Naive thymus-derived CD8-positive, alpha-beta T cell (primary cell): Measurements from ENCODE around the gene TSPAN18. TPM values are rescaled to one million over a fixed set of nuclear protein-coding genes. Genes with fewer than 3 reads are reported as not detected.

Experiments
- ATAC-seq, 2 donors: fragments of 150-1000 bp; cut with Tn5 transposase in 1 of 2; sonication (Bioruptor Pico), chemical (Tn5 transposase) in 1 of 2; 1 replicate in 1 of 2; 2 replicates in 1 of 2; pipeline ENCODE4 v1.10.0; 2021; ENCODE audit warnings: mild to moderate bottlenecking in 2 of 2, moderate library complexity in 2 of 2
- POLR2A ChIA-PET: fragments of 350-600 bp; sonication (Branson Sonifier 250); formaldehyde crosslinking; loops from one replicate; lab custom pipeline; 2021; ENCODE audit warnings: antibody characterized with exemption; lab: Charles Lee
- DNase-seq, 10 donors: peaks; one replicate each; pipeline versions ENCODE4 v3.0.0 to v3.0.0-alpha.2; 2020 to 2022
- H3K27ac Mint-ChIP-seq, 10 donors: one replicate each; pipeline ENCODE4 v1.8.0; 2020 to 2022; ENCODE audit warnings: mild to moderate bottlenecking in 10 of 10, mixed read lengths in 10 of 10, moderate library complexity in 4 of 10, inconsistent platforms in 1 of 10
- H3K27me3 Mint-ChIP-seq, 5 donors: one replicate each; pipeline ENCODE4 v1.8.0; 2021 to 2022; ENCODE audit warnings: mixed read lengths in 5 of 5
- H3K36me3 Mint-ChIP-seq, 3 donors: one replicate each; pipeline ENCODE4 v1.8.0; 2020 to 2022; ENCODE audit warnings: mixed read lengths in 3 of 3, mild to moderate bottlenecking in 2 of 3, inconsistent platforms in 1 of 3
- H3K4me1 Mint-ChIP-seq, 4 donors: one replicate each; pipeline ENCODE4 v1.8.0; 2021 to 2022; ENCODE audit warnings: mixed read lengths in 4 of 4
- H3K4me3 Mint-ChIP-seq, 10 donors: one replicate each; pipeline ENCODE4 v1.8.0; 2020 to 2022; ENCODE audit warnings: mild to moderate bottlenecking in 10 of 10, mixed read lengths in 10 of 10, moderate library complexity in 6 of 10, inconsistent platforms in 1 of 10
- H3K9me3 Mint-ChIP-seq, 9 donors: one replicate each; pipeline ENCODE4 v1.8.0; 2020 to 2022; ENCODE audit warnings: mixed read lengths in 9 of 9, mild to moderate bottlenecking in 3 of 9, inconsistent platforms in 1 of 9, moderate library complexity in 1 of 9
- polyA plus RNA-seq, 3 donors: library from polyadenylated mRNA; unstranded; fragments of 300-500 nt; fragmentation: Illumina TruSeq; gene quantifications; one replicate each; pipeline ENCODE4 v1.2.3, GENCODE V29; 2021
- total RNA-seq, 8 experiments: library from RNA in 2 of 8; stranded (reverse) in 2 of 8; gene quantifications; one replicate each; pipeline ENCODE4 v1.2.3 and lab custom pipeline; 2021 to 2026

TSPAN18 gene
- total and polyA plus RNA-seq, 5 experiments from 2014 or later, result 0.73 to 5.5 (median 1.5) TPM

GRCh38 chr11:44731685-44732430 lies 5.1 kb downstream of the TSPAN18 start:
- H3K9me3 Mint-ChIP-seq, result no peaks in the 10 kb centered on the region
- POLR2A ChIA-PET, result no interaction called here
- ATAC-seq (no peak), DNase-seq (no peak)
- peaks cover 7 to 23% (median 17%) of the 10 kb centered on the region in 4 donors for H3K4me1 Mint-ChIP-seq
- no peak overlapping the region for H3K27ac Mint-ChIP-seq
- peaks cover 0 to 21% (median 2%) of the 10 kb centered on the region in 5 donors for H3K27me3 Mint-ChIP-seq
- peak overlapping the region in 1 of 10 donors; percentile 62 for H3K4me3 Mint-ChIP-seq
- peaks cover 0 to 4% (median 2%) of the 10 kb centered on the region in 3 donors for H3K36me3 Mint-ChIP-seq

GRCh38 chr11:44732564-44732963 lies 5.8 kb downstream of the TSPAN18 start:
- Mint-ChIP-seq H3K4me3 (no peak overlapping the region), H3K27me3 (peaks cover 0 to 22% (median 2%) of the 10 kb centered on the region in 5 donors), H3K4me1 (peaks cover 9 to 27% (median 20%) of the 10 kb centered on the region in 4 donors), H3K36me3 (peaks cover 0 to 5% (median 2%) of the 10 kb centered on the region in 3 donors), H3K9me3 (no peaks in the 10 kb centered on the region), H3K27ac (no peak overlapping the region)
- ATAC-seq, result no peak
- no peak for DNase-seq
- POLR2A ChIA-PET, result no interaction called here

DNA sequence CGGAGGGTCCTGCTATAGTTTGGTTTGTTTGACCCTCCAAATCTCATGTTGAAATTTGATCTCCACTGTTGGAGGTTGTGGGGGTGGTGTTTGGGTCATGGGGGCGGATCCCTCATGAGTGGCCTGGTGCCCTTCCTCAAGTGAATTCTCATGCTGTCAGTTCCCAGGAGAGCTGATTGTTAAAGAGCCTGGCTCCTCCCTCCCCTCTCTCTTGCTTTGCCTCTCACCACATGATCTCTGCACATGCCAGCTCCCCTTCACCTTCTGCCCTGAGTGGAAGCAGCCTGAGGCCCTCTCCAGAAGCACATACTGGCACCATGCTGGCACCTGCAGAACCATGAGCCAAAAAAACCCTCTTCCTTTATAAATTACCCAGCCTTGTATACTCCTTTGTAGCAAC lies 7.1 kb downstream of the TSPAN18 start:
- H3K9me3 Mint-ChIP-seq, result no peaks in the 10 kb centered on the region
- peaks cover 0 to 5% (median 5%) of the 10 kb centered on the region in 3 donors for H3K36me3 Mint-ChIP-seq
- POLR2A ChIA-PET, result no interaction called here
- peak overlapping the region in 1 of 10 donors; percentile 61 for H3K27ac Mint-ChIP-seq
- H3K27me3 Mint-ChIP-seq, result peaks cover 0 to 14% (median 3%) of the 10 kb centered on the region in 5 donors
- no peak overlapping the region for H3K4me3 Mint-ChIP-seq
- H3K4me1 Mint-ChIP-seq, result peaks cover 2 to 23% (median 14%) of the 10 kb centered on the region in 4 donors
- DNase-seq (no peak), ATAC-seq (no peak)

- H3K4me1 Mint-ChIP-seq, result peaks cover 0 to 21% (median 10%) of the 10 kb centered on the region in 4 donors
- DNase-seq (no peak), ATAC-seq (no peak)
- peaks cover 0 to 5% (median 5%) of the 10 kb centered on the region in 3 donors for H3K36me3 Mint-ChIP-seq
- H3K27ac Mint-ChIP-seq, result no peak overlapping the region
- no peaks in the 10 kb centered on the region for H3K9me3 Mint-ChIP-seq
- POLR2A ChIA-PET, result no interaction called here
- H3K27me3 Mint-ChIP-seq, result peaks cover 0 to 8% (median 5%) of the 10 kb centered on the region in 5 donors
- H3K4me3 Mint-ChIP-seq, result no peak overlapping the region
Measured at GRCh38 chr11:44734843-44735381, 8.2 kb downstream of the TSPAN18 start.

DNA sequence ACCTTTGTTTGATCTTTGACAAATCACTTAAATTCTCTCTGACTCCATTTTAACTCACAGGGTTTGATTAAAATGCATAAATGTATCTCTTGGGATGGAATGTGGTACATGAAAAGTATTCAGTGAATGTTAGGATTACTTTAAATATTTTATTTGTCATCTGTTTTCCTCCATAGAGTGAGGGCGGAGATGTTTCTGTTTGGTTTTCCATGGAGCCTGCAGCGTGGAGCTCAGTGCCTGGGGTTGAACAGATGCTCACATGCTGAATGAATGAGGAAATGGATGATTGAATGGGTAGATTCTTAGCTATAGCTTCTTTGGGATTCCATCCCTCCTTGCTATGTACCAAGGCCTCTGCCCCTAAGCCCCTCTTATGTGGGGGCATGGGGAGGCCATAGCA lies 10.0 kb downstream of the TSPAN18 start:
- H3K27me3 Mint-ChIP-seq, result peaks cover 0 to 7% (median 3%) of the 10 kb centered on the region in 5 donors

GRCh38 chr11:44737245-44738085 lies 10.7 kb downstream of the TSPAN18 start:
- Mint-ChIP-seq H3K4me1 (peaks cover 0 to 16% (median 7%) of the 10 kb centered on the region in 4 donors), H3K27me3 (peaks cover 0 to 9% (median 3%) of the 10 kb centered on the region in 5 donors), H3K36me3 (peaks cover 0 to 7% (median 5%) of the 10 kb centered on the region in 3 donors), H3K4me3 (peak overlapping the region in 1 of 10 donors; percentile 9), H3K27ac (peak overlapping the region in 3 of 10 donors; percentile 41 to 78 (median 43)), H3K9me3 (no peaks in the 10 kb centered on the region)
- POLR2A ChIA-PET, result no interaction called here
- no peak for ATAC-seq
- DNase-seq, result no peak

More for the DNA sequence above, 10.0 kb downstream of the TSPAN18 start:
- H3K4me1 Mint-ChIP-seq, result peaks cover 0 to 16% (median 7%) of the 10 kb centered on the region in 4 donors
- no peak overlapping the region for H3K4me3 Mint-ChIP-seq
- POLR2A ChIA-PET, result no interaction called here
- H3K36me3 Mint-ChIP-seq, result peaks cover 0 to 5% (median 5%) of the 10 kb centered on the region in 3 donors
- H3K9me3 Mint-ChIP-seq, result no peaks in the 10 kb centered on the region
- ATAC-seq (no peak), DNase-seq (no peak)
- peak overlapping the region in 2 of 10 donors; percentile 37 to 41 for H3K27ac Mint-ChIP-seq

GRCh38 chr11:44738791-44739190 lies 12.0 kb downstream of the TSPAN18 start:
- ATAC-seq (no peak), DNase-seq (no peak)
- no peak overlapping the region for H3K27ac Mint-ChIP-seq
- H3K4me1 Mint-ChIP-seq, result peaks cover 0 to 16% (median 8%) of the 10 kb centered on the region in 4 donors
- peaks cover 0 to 10% (median 3%) of the 10 kb centered on the region in 5 donors for H3K27me3 Mint-ChIP-seq
- no peaks in the 10 kb centered on the region for H3K9me3 Mint-ChIP-seq
- POLR2A ChIA-PET, result no interaction called here
- peaks cover 0 to 7% (median 5%) of the 10 kb centered on the region in 3 donors for H3K36me3 Mint-ChIP-seq
- no peak overlapping the region for H3K4me3 Mint-ChIP-seq

GRCh38 chr11:44740967-44741366 lies 14.2 kb downstream of the TSPAN18 start:
- POLR2A ChIA-PET, result no interaction called here

GRCh38 chr11:44741976-44742375 lies 15.2 kb downstream of the TSPAN18 start:
- ATAC-seq (no peak), DNase-seq (no peak)
- no peaks in the 10 kb centered on the region for H3K9me3 Mint-ChIP-seq
- peaks cover 0 to 8% (median 3%) of the 10 kb centered on the region in 5 donors for H3K27me3 Mint-ChIP-seq
- H3K4me1 Mint-ChIP-seq, result peaks cover 6 to 21% (median 14%) of the 10 kb centered on the region in 4 donors
- peak overlapping the region in 1 of 10 donors; percentile 77 for H3K27ac Mint-ChIP-seq
- POLR2A ChIA-PET, result no interaction called here
- H3K4me3 Mint-ChIP-seq, result no peak overlapping the region
- peaks cover 0 to 5% (median 0%) of the 10 kb centered on the region in 3 donors for H3K36me3 Mint-ChIP-seq

More at GRCh38 chr11:44740967-44741366, 14.2 kb downstream of the TSPAN18 start:
- peaks cover 2 to 18% (median 14%) of the 10 kb centered on the region in 4 donors for H3K4me1 Mint-ChIP-seq
- DNase-seq (no peak), ATAC-seq (no peak)
- H3K27ac Mint-ChIP-seq, result no peak overlapping the region
- peaks cover 0 to 9% (median 3%) of the 10 kb centered on the region in 5 donors for H3K27me3 Mint-ChIP-seq
- H3K9me3 Mint-ChIP-seq, result no peaks in the 10 kb centered on the region
- H3K36me3 Mint-ChIP-seq, result peaks cover 0 to 5% (median 5%) of the 10 kb centered on the region in 3 donors
- H3K4me3 Mint-ChIP-seq, result no peak overlapping the region

DNA sequence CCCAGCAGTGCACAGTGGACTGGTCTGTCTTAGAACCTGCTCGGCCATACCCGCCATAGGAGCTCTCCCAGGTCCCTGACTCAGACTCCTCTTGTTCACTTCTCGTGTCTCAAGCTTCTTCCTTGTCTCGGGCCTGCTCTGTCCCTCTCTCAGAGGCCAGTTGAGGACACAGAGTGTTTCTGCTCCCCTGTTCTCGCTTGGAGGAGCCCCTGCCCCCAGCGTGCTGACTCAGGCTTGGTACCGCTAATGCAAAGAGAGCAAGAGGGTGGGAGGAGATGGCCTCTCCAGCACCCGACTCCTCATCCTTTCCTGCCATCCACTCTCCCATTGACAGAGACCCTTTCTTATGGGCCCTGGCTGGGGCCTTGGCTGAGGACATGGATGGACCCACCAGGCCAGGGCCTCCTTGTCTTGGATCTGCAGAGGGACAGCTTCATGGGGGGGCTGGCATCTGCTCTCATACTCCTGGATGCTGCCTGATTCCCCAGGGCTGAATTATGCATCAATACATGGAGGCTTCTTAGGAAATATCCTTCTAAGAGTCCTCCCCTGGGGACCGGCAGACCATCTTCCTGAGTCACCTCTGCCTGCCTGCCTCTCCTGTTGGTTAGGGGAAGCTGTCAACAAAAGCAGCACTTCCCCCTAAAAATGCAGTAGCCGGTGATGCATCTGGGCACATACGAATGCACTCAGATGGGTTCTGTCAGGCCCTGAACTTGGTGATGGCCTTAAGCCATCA lies 15.9 kb downstream of the TSPAN18 start:
- POLR2A ChIA-PET, result no interaction called here
- ATAC-seq (no peak), DNase-seq (no peak)
- peak overlapping the region in 3 of 10 donors; percentile 31 to 69 (median 38) for H3K27ac Mint-ChIP-seq
- H3K36me3 Mint-ChIP-seq, result peaks cover 0 to 5% (median 0%) of the 10 kb centered on the region in 3 donors
- no peaks in the 10 kb centered on the region for H3K9me3 Mint-ChIP-seq
- H3K4me1 Mint-ChIP-seq, result peaks cover 13 to 21% (median 18%) of the 10 kb centered on the region in 4 donors
- H3K4me3 Mint-ChIP-seq, result no peak overlapping the region
- peaks cover 0 to 7% (median under 1%) of the 10 kb centered on the region in 5 donors for H3K27me3 Mint-ChIP-seq

DNA sequence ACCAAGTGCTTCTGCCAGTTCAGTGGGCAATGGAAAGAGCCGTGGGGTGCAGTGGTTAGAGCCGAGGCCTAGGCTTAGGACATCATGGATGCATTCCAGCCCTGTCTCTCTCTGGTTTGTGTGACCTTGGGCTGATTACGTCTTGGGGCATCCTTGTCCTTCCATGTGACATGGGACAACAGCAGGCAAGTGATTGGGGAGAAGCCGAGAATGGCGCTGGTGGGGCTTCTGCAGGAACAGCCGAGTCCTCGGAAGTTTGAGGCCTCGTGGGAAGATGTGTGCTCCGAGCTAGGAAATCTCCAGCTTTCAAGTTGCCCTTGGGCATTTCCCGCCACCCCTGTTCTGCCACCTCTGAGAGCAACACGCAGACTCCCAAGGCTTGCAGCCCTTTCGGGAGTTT lies 16.6 kb downstream of the TSPAN18 start:
- no peak for ATAC-seq
- DNase-seq, result no peak
- no peak overlapping the region for H3K4me3 Mint-ChIP-seq
- H3K27me3 Mint-ChIP-seq, result peaks cover 0 to 7% (median 0%) of the 10 kb centered on the region in 5 donors
- peaks cover 17 to 25% (median 18%) of the 10 kb centered on the region in 4 donors for H3K4me1 Mint-ChIP-seq
- peak overlapping the region in 2 of 10 donors; percentile 31 to 69 for H3K27ac Mint-ChIP-seq
- H3K9me3 Mint-ChIP-seq, result no peaks in the 10 kb centered on the region
- POLR2A ChIA-PET, result no interaction called here
- peaks cover 0 to 2% (median 0%) of the 10 kb centered on the region in 3 donors for H3K36me3 Mint-ChIP-seq
